Fibroblast of pulmonary artery (primary cell): ENCODE measurements around the gene PIK3R2.

Experiments used
- DNase-seq: peaks from one replicate; pipeline ENCODE4 v3.0.0-alpha.2; 2010; ENCODE audit warnings: low read depth
- H3K4me3 ChIP-seq: replicated peaks from 2 replicates; pipeline ENCODE4 v1.5.1; 2011; ENCODE audit warnings: low read depth, mild to moderate bottlenecking, control low read depth, low read length, moderate library complexity
- TF ChIP-seq, protein P1 (sequence below): IDR thresholded peaks from 2 replicates; pipeline ENCODE4 v1.5.1; 2011; ENCODE audit warnings: mild to moderate bottlenecking, control low read depth, low read length, inconsistent platforms; ENCODE audit errors: missing control alignments

Gene PIK3R2

DNA sequence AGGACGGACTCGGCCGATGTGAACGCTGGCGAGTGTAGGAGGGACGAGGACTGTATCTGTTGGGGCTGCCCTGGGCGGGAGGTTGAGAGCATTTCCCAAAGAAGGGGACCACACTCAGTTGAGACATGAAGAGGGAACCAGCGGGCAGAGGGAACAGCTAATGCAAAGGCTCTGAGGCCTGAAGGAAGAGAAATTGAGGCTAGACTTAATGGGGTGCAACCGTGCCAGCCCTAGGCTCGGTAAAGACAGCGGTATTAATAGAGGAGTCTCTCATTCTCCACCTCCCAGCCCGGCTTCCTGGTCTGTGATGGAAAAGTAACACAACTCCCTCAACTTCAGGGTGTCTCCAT lies 41.2 kb downstream of the PIK3R2 start:
- no peak for DNase-seq
- peak overlapping the region; percentile 82 for H3K4me3 ChIP-seq
- TF ChIP-seq, protein P1, sequence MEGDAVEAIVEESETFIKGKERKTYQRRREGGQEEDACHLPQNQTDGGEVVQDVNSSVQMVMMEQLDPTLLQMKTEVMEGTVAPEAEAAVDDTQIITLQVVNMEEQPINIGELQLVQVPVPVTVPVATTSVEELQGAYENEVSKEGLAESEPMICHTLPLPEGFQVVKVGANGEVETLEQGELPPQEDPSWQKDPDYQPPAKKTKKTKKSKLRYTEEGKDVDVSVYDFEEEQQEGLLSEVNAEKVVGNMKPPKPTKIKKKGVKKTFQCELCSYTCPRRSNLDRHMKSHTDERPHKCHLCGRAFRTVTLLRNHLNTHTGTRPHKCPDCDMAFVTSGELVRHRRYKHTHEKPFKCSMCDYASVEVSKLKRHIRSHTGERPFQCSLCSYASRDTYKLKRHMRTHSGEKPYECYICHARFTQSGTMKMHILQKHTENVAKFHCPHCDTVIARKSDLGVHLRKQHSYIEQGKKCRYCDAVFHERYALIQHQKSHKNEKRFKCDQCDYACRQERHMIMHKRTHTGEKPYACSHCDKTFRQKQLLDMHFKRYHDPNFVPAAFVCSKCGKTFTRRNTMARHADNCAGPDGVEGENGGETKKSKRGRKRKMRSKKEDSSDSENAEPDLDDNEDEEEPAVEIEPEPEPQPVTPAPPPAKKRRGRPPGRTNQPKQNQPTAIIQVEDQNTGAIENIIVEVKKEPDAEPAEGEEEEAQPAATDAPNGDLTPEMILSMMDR, result no peak

DNA sequence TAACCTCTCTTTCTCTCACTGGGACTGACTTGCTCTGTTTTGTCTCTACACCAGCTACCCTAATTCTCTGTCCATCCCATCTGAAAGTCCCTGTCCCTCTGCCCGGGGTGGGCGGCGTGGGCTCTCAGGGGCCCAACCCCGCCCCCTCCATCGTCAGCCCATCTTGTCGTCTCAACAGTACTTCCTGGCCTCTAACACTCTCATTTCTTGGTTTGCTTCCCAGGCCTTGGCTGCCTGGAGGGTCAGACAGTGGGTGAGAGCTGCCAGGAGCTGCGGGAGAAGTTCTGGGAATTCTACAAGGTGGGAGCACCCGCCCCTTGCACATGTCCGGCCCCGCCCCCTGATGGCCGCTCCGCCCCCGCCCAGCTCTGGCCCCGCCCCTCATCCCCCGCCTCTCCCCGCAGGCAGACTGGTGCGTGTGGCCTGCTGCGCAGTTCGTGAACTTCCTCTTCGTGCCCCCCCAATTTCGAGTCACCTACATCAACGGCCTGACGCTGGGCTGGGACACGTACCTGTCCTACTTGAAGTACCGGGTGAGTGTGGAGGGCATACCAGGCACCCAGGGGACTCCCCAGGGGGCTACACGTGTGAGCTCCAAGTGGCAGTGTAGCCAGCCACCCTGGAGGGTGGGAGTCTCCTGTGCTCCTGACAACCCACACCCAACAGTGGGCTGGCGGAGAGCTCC lies 41.7 kb downstream of the PIK3R2 start:
- TF ChIP-seq, protein P1, result no peak
- peak; percentile 56 for DNase-seq
- H3K4me3 ChIP-seq, result peak overlapping the region; percentile 82

DNA sequence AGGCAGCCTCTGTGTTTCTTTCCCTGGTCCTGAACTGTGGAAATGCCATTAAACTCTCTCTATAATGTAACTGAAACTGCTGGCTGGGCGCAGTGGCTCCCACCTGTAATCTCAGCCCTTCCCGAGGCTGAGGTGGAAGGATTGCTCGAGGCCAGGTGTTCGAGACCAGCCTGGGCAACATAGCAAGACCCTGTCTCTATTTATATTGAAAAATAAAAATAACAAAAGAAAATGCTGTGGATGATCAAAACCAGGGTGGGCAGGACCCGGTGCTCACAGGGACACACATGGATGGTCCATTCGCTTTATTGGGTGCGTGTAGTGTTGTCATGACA lies 43.5 kb downstream of the PIK3R2 start:
- no peak overlapping the region for H3K4me3 ChIP-seq
- TF ChIP-seq, protein P1, result no peak
- DNase-seq, result no peak

DNA sequence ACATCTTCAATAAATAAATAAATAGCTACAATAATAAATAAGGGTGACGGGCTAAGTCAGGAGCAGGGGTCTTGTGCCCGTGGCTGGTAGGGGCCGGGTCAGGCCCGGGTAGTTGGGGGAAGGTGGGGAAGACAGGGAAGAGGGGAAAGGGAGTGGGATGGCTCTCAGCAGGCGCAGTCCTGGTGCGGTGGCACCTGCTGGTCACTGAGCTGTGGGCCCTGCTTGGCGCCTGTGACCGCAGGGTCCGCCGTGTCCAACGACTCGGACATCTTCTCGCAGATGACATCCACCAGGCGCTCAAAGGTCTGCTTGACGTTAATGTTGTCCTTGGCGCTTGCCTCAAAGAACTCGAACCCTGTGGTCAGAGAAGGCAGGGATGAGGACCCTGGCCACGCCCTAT lies 44.3 kb downstream of the PIK3R2 start:
- no peak overlapping the region for H3K4me3 ChIP-seq
- no peak for DNase-seq
- TF ChIP-seq, protein P1, result no peak

DNA sequence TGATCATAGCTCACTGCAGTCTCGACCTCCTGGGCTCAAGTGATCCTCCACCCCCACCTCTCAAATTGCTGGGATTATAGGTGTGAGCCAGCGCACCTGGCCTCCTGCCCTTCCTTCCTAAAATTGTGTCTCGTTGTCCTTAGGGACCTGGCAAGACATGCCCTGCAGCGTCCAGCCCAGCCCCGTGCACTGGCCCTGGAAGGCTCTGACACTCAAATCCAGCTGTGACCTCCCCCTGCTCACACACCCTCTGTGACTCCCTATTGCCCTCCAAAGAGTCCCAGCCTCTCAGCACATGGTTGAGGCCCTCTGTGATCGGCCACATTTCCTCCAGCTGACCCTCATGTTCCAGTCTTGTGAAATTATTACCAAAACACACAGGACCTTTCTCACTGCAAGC lies 45.0 kb downstream of the PIK3R2 start:
- TF ChIP-seq, protein P1, result no peak
- no peak for DNase-seq
- no peak overlapping the region for H3K4me3 ChIP-seq

DNA sequence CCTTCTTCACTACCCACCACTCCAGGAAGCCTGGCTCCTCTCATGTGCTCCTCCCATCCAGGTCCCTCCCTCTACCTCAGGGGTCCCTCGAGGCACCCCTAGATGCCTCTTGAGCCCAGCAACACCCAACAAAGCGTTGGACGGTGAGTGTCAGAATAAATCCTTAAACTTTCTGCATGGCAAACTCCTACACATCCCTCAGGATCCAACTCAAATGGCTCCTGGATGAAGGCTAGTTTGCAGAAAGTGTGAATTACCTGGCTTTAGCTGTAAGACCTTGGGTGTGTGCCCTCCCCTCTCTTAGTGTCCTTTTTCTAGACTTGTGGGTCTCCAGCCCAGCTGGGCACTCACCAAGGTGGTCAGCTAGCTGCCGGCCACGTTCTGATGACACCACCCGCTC lies 45.4 kb downstream of the PIK3R2 start:
- no peak for DNase-seq
- TF ChIP-seq, protein P1, result no peak
- no peak overlapping the region for H3K4me3 ChIP-seq

DNA sequence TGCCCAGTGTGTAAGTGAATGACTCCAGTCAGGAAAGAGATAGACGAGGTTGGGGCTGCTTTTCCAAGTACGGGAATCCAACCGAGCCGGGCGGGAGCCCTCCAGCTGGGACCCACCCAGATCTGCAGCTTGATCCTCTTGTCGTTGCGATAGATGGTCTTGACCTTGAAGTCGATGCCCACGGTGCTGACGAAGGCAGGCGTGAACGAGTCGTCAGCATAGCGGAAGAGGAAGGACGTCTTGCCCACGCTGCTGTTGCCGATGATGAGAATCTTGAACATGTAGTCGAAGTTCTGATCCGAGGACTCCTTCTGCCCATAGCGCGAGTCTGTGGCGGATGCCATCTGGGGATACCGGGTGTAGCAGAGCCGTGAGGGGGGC lies 49.4 kb downstream of the PIK3R2 start:
- no peak for DNase-seq
- no peak overlapping the region for H3K4me3 ChIP-seq
- TF ChIP-seq, protein P1, result no peak
